Hepatic stellate cell (primary cell): ENCODE results near the gene SPR.
"Not testable (repeated sequence)": the region's sequence is repeated elsewhere in the genome, so short reads cannot be mapped to it uniquely, and the experiment has no call there.

ENCODE experiments used
- DNase-seq: peaks from one replicate; pipeline ENCODE4 v3.0.0; 2011; ENCODE audit warnings: low spot score

The SPR gene

GRCh38 chr2:72888438-72889202, 1.4 kb downstream of the SPR start:
- no peak for DNase-seq

DNA sequence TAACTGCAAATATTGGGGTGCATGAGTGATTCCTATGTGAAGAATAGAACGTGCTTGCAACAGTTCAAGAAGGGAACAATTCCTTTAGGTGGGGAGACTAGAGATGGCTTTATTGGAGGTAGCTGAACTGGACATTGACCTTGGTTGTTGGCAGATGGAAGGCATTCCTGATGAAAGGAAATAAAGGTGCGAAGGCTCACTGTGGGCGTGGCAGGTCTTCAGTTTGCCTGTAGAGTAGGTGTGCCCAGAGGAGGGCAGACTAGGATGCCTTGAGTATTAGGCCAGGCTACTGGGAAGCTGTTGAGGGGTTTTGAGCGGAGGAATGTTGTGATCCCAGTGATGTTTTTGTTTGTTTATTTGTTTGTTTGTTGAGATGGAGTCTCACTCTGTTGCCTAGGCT, 2.8 kb downstream of the SPR start:
- DNase-seq = no peak

- no peak for DNase-seq
Measured at GRCh38 chr2:72891091-72891818, 4.0 kb downstream of the SPR start.

- DNase-seq = peak; percentile 88
Measured at GRCh38 chr2:72892506-72893173, 5.4 kb downstream of the SPR start.

GRCh38 chr2:72893594-72894319, 6.5 kb downstream of the SPR start:
- DNase-seq = peak; percentile 76

- DNase-seq = no peak
Measured at GRCh38 chr2:72894514-72894913, 7.3 kb downstream of the SPR start.

DNA sequence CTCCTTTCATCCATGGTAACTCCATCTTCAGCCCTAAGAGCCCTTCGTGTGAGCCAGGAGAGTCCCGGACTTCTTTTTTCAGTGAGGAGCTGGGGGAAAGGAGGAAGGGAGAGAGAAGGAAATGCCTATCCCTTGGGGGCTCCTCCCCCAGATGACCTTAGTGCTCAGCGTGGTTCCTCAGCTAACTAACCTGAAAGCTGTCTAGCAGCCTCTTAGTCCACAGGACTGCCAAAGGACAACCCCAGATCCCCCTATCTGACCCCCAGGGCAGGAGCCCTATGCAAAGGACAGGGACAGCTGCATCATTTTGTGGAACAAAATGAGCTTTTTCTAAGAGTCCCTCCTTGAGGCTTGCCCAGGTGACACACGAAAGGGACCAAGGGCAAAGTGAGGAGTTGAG, 7.9 kb downstream of the SPR start:
- DNase-seq = no peak

DNA sequence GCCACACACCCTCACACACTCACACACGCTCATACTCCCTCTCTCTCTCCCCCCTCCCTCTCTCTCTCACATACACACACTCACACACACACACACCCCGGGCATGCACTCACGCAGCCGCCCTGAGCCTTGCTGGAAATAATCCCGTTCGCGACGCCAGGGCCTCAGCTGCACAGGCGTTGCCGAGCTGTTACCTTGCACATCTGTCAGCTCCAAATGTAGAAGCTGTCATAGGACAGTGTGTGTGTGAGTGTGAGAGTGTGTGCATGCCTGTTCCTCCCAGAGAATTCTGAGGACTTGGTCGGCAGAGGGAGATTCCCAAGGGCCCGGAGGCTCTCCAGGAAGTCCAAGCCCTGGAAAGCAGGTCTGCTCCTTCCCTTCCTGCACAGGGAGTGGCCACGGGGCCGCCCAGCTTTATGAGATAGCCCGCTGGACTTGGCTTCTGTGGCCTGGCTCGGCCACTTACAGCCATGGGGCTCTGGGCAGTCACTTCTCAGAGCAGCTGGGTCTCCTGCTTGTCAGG, 8.6 kb downstream of the SPR start:
- DNase-seq = no peak

- no peak for DNase-seq
Measured at GRCh38 chr2:72896446-72896845, 9.2 kb downstream of the SPR start.

- no peak for DNase-seq
Measured at GRCh38 chr2:72897785-72898584, 10.8 kb downstream of the SPR start.

- DNase-seq = no peak
Measured at GRCh38 chr2:72898585-72898906, 11.3 kb downstream of the SPR start.

DNA sequence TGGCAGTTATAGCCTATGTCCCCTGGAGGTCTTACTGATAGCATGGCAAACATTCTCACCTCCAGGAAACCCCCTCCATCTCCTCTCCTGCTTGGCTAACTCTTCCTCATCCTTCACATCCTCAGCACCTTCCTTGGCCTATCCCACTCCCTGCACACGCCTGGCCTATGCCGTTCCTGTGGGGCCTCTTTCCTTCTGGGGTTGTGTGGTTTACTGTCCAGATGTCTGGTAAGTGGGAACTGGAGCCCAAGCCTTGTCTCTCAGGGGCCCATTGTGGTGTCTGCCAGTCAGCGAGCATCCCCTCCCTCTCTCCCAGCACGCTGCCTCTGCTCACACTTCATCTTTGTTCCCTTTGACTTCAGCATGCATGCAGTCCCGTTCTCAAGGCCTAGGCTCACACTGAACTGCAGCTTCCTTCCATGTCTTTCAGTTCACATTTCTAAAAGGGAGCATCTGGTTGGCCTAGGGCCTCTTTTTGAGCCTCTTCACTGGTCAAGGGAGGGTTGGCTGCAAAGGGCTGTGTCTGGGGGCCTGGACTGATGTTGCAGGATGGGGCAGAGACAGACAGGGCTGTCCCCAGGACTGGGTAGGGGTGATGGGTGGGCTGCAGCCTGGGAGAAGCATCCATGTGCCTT, 13.1 kb downstream of the SPR start:
- no peak for DNase-seq

DNA sequence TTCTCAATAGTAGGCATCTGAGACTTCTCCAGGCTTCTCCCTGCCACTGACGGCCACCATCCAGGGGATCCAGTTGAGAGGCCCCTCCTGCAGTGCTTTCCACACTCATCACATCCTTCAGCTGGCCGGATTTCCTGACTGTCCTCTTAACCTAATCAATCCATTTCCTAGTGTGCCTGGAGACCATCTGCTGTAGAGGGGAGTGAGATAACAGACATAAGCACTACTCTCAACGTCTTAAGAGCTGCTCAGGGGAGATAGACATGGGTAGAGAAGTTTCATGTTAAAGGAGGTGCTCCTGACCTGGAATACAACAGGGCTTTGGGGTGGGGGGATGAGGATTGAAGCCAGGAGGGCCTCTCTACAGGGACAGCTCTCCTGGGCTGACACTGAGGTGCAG, 14.2 kb downstream of the SPR start:
- DNase-seq = no peak

- not testable (repeated sequence) for DNase-seq
Measured at GRCh38 chr2:72907369-72907768, 20.2 kb downstream of the SPR start.

DNA sequence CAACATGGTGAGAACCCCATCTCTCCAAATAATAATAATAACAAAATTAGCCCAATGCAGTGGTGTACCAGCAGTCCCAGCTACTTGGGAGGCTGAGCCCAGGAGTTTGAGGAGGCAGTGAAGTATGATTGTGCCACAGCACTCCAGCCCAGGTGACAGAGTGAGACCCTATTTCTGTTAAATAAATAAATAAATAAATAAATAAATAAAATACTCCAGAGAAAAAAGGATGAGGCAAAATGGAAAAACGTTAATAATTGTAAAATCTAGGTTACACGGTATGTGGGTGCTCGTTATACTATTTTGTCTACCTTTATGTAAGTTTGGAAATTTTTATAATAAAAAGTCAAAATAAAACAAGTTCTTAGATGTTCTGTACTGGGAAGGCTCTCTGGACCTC, 21.5 kb downstream of the SPR start:
- no peak for DNase-seq

DNA sequence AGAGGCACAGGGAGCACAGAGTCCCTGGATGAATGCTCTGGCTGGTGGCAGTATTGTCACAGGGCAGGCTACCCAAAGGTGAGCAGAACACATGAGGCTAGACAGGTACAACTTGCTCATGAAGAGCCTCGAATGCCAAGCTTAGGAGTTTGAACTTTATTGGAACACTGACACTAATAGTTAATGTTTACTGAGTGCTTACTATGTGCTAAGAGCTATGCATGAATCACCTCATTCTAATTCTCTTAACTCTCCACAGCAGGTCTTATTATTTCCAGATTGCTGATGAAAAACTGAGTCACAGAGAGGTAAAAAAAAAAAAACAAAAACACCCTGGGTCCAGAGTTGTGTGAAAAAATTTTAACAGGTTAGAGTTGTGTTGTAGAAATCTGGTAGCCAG, 24.0 kb downstream of the SPR start:
- no peak for DNase-seq

GRCh38 chr2:72913486-72914205, 26.4 kb downstream of the SPR start:
- no peak for DNase-seq

- DNase-seq = no peak
Measured at GRCh38 chr2:72914206-72914559, 27.0 kb downstream of the SPR start.

- no peak for DNase-seq
Measured at GRCh38 chr2:72914589-72915319, 27.5 kb downstream of the SPR start.
